Measurements from ENCODE around the gene ANKMY1. TPM values are rescaled to one million over a fixed set of nuclear protein-coding genes. Genes with fewer than 3 reads are reported as not detected.

The ANKMY1 gene
- total RNA-seq, 1 experiment from 2014 or later = 28.3 TPM

DNA sequence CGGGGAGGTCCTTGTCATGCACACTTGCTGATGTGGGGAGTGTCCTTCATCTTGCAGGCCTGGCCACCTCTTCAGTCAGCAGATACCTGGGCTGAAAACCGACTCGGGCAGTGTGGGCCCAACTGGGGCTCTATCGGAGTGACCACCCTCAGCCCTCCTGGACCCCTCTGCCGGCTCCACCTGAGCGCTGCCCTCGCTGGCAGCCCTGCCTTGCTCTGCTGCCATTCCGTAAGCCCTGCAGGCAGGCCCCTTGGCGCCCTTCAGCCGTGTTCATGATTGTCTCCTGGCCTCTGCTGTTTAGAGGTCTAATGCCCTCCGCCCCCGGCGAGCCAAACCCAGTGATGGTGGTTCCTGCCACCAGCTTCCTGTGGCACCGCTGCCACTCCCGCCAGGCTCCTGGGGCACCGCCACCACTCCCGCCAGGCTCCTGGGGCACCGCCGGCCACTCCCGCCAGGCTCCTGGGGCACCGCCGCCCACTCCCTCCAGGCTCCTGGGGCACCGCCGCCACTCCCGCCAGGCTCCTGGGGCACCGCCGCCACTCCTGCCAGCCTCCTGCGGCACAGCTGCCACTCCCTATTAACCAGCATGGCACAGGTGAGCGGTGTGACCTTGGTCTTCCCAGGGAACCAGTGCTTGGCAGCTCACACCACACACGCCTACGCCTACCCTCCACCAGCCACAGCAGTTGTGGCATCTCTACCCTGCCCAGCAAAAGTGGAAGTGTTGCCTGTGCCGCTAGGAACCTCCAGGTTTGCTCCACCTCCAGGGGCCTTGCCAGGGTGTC lies 44.7 kb upstream of the ANKMY1 start:
- no peak for DNase-seq (ENCODE audit: low read depth, low spot score)
- no peak overlapping the region for H2AFZ ChIP-seq (ENCODE audit: low read depth, low read length, poor library complexity, severe bottlenecking)
- no peak overlapping the region for H3K4me2 ChIP-seq (ENCODE audit: low read length)
- no peak overlapping the region for H3K4me3 ChIP-seq (replicated peaks in 1 of 2; ENCODE audit: low read depth in 1 of 2, low read length in 2 of 2)
- peaks cover 8 to 25% of the 10 kb centered on the region in 2 experiments; a peak in 3 of 4 replicates for H3K4me1 ChIP-seq (ENCODE audit: control insufficient read depth in 1 of 2, insufficient read depth in 2 of 2, low read length in 2 of 2)
- H3K27me3 ChIP-seq (ENCODE audit: insufficient read depth, low read length) = no peaks in the 10 kb centered on the region
- RAD21 ChIA-PET (ENCODE audit: low non-redundant PET in 1 of 2, low total read pairs in 2 of 2, uncharacterized antibody in 2 of 2, unreplicated experiment in 2 of 2) = no interaction called here
- no TSS peak for BruUV-seq (replicated peaks)
- no peak overlapping the region for H3K27ac ChIP-seq (ENCODE audit: low read depth, low read length)
- no peaks in the 10 kb centered on the region for H3K9me2 ChIP-seq (ENCODE audit: insufficient read depth)
- H3K36me3 ChIP-seq (ENCODE audit: control insufficient read depth in 1 of 2, insufficient read depth in 2 of 2, low read length in 2 of 2) = no peaks in the 10 kb centered on the region; a peak in 1 of 4 replicates
- no peak for ATAC-seq
- no peak overlapping the region for H3K9ac ChIP-seq (ENCODE audit: low read length)
- H4K20me1 ChIP-seq (ENCODE audit: insufficient read depth) = no peaks in the 10 kb centered on the region
- POLR2A ChIA-PET = no interaction called here
- no peak for TF ChIP-seq POLR2AphosphoS5 (IDR thresholded peaks at IDR 0.05; ENCODE audit: low read depth, low read length)
- no peak for TF ChIP-seq EZH2phosphoT487 (IDR thresholded peaks at IDR 0.05; ENCODE audit: borderline replicate concordance)
- TF ChIP-seq SRF (IDR thresholded peaks at IDR 0.05; ENCODE audit: low read depth) = no peak
- TF ChIP-seq ZNF274 (IDR thresholded peaks at IDR 0.05; ENCODE audit: low read depth, low read length) = no peak
- TF ChIP-seq, protein P1, sequence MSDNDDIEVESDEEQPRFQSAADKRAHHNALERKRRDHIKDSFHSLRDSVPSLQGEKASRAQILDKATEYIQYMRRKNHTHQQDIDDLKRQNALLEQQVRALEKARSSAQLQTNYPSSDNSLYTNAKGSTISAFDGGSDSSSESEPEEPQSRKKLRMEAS (IDR thresholded peaks at IDR 0.05) = no peak
- no peak for TF ChIP-seq FOSL1 (IDR thresholded peaks at IDR 0.05; ENCODE audit: low read depth)
- TF ChIP-seq, protein P2, sequence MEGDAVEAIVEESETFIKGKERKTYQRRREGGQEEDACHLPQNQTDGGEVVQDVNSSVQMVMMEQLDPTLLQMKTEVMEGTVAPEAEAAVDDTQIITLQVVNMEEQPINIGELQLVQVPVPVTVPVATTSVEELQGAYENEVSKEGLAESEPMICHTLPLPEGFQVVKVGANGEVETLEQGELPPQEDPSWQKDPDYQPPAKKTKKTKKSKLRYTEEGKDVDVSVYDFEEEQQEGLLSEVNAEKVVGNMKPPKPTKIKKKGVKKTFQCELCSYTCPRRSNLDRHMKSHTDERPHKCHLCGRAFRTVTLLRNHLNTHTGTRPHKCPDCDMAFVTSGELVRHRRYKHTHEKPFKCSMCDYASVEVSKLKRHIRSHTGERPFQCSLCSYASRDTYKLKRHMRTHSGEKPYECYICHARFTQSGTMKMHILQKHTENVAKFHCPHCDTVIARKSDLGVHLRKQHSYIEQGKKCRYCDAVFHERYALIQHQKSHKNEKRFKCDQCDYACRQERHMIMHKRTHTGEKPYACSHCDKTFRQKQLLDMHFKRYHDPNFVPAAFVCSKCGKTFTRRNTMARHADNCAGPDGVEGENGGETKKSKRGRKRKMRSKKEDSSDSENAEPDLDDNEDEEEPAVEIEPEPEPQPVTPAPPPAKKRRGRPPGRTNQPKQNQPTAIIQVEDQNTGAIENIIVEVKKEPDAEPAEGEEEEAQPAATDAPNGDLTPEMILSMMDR (IDR thresholded peaks at IDR 0.05 in 2 of 3, conservative IDR thresholded peaks at IDR 0.05 in 1 of 3; ENCODE audit: borderline replicate concordance in 1 of 3, insufficient read depth in 1 of 3, low read depth in 2 of 3, low read length in 2 of 3) = no peak
- TF ChIP-seq CBX3 (IDR thresholded peaks at IDR 0.05; ENCODE audit: low read depth) = no peak
- no peak for TF ChIP-seq JUND (IDR thresholded peaks at IDR 0.05)
- TF ChIP-seq, protein P3, sequence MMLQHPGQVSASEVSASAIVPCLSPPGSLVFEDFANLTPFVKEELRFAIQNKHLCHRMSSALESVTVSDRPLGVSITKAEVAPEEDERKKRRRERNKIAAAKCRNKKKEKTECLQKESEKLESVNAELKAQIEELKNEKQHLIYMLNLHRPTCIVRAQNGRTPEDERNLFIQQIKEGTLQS (IDR thresholded peaks at IDR 0.05) = no peak
- no peak for TF ChIP-seq YY1 (IDR thresholded peaks at IDR 0.05; ENCODE audit: extremely low read depth, insufficient replicate concordance, low read depth, low read length)
- TF ChIP-seq EZH2 (IDR thresholded peaks at IDR 0.05) = no peak
- TF ChIP-seq, protein P4, sequence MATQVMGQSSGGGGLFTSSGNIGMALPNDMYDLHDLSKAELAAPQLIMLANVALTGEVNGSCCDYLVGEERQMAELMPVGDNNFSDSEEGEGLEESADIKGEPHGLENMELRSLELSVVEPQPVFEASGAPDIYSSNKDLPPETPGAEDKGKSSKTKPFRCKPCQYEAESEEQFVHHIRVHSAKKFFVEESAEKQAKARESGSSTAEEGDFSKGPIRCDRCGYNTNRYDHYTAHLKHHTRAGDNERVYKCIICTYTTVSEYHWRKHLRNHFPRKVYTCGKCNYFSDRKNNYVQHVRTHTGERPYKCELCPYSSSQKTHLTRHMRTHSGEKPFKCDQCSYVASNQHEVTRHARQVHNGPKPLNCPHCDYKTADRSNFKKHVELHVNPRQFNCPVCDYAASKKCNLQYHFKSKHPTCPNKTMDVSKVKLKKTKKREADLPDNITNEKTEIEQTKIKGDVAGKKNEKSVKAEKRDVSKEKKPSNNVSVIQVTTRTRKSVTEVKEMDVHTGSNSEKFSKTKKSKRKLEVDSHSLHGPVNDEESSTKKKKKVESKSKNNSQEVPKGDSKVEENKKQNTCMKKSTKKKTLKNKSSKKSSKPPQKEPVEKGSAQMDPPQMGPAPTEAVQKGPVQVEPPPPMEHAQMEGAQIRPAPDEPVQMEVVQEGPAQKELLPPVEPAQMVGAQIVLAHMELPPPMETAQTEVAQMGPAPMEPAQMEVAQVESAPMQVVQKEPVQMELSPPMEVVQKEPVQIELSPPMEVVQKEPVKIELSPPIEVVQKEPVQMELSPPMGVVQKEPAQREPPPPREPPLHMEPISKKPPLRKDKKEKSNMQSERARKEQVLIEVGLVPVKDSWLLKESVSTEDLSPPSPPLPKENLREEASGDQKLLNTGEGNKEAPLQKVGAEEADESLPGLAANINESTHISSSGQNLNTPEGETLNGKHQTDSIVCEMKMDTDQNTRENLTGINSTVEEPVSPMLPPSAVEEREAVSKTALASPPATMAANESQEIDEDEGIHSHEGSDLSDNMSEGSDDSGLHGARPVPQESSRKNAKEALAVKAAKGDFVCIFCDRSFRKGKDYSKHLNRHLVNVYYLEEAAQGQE (IDR thresholded peaks at IDR 0.05; ENCODE audit: low read depth) = no peak
- no peak for TF ChIP-seq RAD21 (IDR thresholded peaks at IDR 0.05; ENCODE audit: low read depth)
- TF ChIP-seq, protein P5, sequence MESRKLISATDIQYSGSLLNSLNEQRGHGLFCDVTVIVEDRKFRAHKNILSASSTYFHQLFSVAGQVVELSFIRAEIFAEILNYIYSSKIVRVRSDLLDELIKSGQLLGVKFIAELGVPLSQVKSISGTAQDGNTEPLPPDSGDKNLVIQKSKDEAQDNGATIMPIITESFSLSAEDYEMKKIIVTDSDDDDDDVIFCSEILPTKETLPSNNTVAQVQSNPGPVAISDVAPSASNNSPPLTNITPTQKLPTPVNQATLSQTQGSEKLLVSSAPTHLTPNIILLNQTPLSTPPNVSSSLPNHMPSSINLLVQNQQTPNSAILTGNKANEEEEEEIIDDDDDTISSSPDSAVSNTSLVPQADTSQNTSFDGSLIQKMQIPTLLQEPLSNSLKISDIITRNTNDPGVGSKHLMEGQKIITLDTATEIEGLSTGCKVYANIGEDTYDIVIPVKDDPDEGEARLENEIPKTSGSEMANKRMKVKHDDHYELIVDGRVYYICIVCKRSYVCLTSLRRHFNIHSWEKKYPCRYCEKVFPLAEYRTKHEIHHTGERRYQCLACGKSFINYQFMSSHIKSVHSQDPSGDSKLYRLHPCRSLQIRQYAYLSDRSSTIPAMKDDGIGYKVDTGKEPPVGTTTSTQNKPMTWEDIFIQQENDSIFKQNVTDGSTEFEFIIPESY (IDR thresholded peaks at IDR 0.05; ENCODE audit: extremely low read depth, insufficient replicate concordance, low read length) = no peak
- TF ChIP-seq EGR1 (IDR thresholded peaks at IDR 0.05; ENCODE audit: low read depth) = no peak
- no peak for TF ChIP-seq SP1 (IDR thresholded peaks at IDR 0.05; ENCODE audit: low read depth)
- no peak for TF ChIP-seq TCF7L2 (IDR thresholded peaks at IDR 0.05; ENCODE audit: borderline replicate concordance, extremely low read depth, insufficient read depth, insufficient read length)
- no peak for TF ChIP-seq SIN3A (IDR thresholded peaks at IDR 0.05; ENCODE audit: low read depth)
- intact Hi-C loops (cut with micrococcal nuclease) = no loop called here
- no peaks in the 10 kb centered on the region for H3K9me3 ChIP-seq (ENCODE audit: control insufficient read depth in 1 of 2, insufficient read depth in 1 of 2, low read depth in 1 of 2, low read length in 2 of 2)
- no peaks in the 10 kb centered on the region for H3K79me2 ChIP-seq (ENCODE audit: insufficient read depth, low read length)
- CTCF ChIA-PET = interaction anchor here (1.4 kb wide), 1 partner anchor 16 kb away, joined by 3 read pairs; the partner anchor contains the start of gene CAPN10

Data from HCT116 (cell line).